Measurements from ENCODE around the gene NUCB1. TPM values are rescaled to one million over a fixed set of nuclear protein-coding genes. Genes with fewer than 3 reads are reported as not detected.

The NUCB1 gene
- total and polyA plus RNA-seq, 9 of the 15 experiments (the other 6 are each of a cell fraction or from before 2014, with no cell fraction given), result 3.1 to 153 (median 71.7) TPM

GRCh38 chr19:48943081-48943480 is 43.0 kb downstream of the NUCB1 start (continued):
- TF ChIP-seq PRPF4 (IDR thresholded peaks at IDR 0.05; ENCODE audit: insufficient read depth, low read depth, low read length, poor library complexity, severe bottlenecking), result no peak
- no peak for TF ChIP-seq ETS1 (conservative IDR thresholded peaks at IDR 0.05; ENCODE audit: control insufficient read depth, low read depth, low read length)
- no peak for TF ChIP-seq ATF2 (CRISPR knock-in tag; IDR thresholded peaks at IDR 0.05)
- TF ChIP-seq NBN (IDR thresholded peaks at IDR 0.05; ENCODE audit: low read depth), result no peak
- TF ChIP-seq ZBTB26 (CRISPR knock-in tag; IDR thresholded peaks at IDR 0.05), result no peak
- TF ChIP-seq SRSF9 (IDR thresholded peaks at IDR 0.05; ENCODE audit: borderline replicate concordance, low read depth, low read length), result no peak
- TF ChIP-seq E2F1 (CRISPR knock-in tag; IDR thresholded peaks at IDR 0.05), result no peak
- no peak for TF ChIP-seq ZFX (CRISPR knock-in tag; IDR thresholded peaks at IDR 0.05)
- no peak for TF ChIP-seq SMARCE1 (IDR thresholded peaks at IDR 0.05)
- TF ChIP-seq ZNF253 (CRISPR knock-in tag; conservative IDR thresholded peaks at IDR 0.05), result no peak
- TF ChIP-seq PREB (CRISPR knock-in tag; IDR thresholded peaks at IDR 0.05), result no peak
- TF ChIP-seq SRF (CRISPR knock-in tag; IDR thresholded peaks at IDR 0.05), result no peak
- no peak for TF ChIP-seq PBX2 (CRISPR knock-in tag; IDR thresholded peaks at IDR 0.05; ENCODE audit: low read depth)
- 0 out of 2 replicates have a peak, but pooled peaks have one; percentile 15 for TF ChIP-seq PBX2 (tag; conservative IDR thresholded peaks at IDR 0.05; ENCODE audit: low read depth)
- TF ChIP-seq DPF2 (IDR thresholded peaks at IDR 0.05), result peak; percentile 34; the same call in 1 of the 2 replicates
- peak; percentile 32 for TF ChIP-seq CBFA2T3 (IDR thresholded peaks at IDR 0.05)
- no peak for TF ChIP-seq ZBTB49 (CRISPR knock-in tag; IDR thresholded peaks at IDR 0.05; ENCODE audit: borderline replicate concordance)
